ENCODE data around the gene SSR4.

The SSR4 gene

GRCh38 chrX:153829799-153830639 is 35.6 kb downstream of the SSR4 start, which contains the start of gene PDZD4:
Gene PDZD4 (minus strand): TSS chrX:153830544. CDS start chrX:153830298, 246 bp downstream.
- DNase-seq (ENCODE audit: low read depth in 2 of 2), result no peak

- DNase-seq (ENCODE audit: low read depth in 2 of 2), result no peak
Measured at GRCh38 chrX:153830640-153831428, 36.4 kb downstream of the SSR4 start.

- DNase-seq (ENCODE audit: low read depth in 2 of 2), result no peak
Measured at GRCh38 chrX:153831429-153832150, 37.1 kb downstream of the SSR4 start.

GRCh38 chrX:153832728-153833127 is 38.3 kb downstream of the SSR4 start:
- DNase-seq (ENCODE audit: low read depth in 2 of 2), result no peak

GRCh38 chrX:153836921-153837320 is 42.5 kb downstream of the SSR4 start:
- DNase-seq (ENCODE audit: low read depth in 2 of 2), result no peak

- no peak for DNase-seq (ENCODE audit: low read depth in 2 of 2)
Measured at GRCh38 chrX:153844509-153845082, 50.1 kb downstream of the SSR4 start.

GRCh38 chrX:153845195-153845594 is 50.7 kb downstream of the SSR4 start:
- no peak for DNase-seq (ENCODE audit: low read depth in 2 of 2)

GRCh38 chrX:153845842-153846241 is 51.4 kb downstream of the SSR4 start:
- no peak for DNase-seq (ENCODE audit: low read depth in 2 of 2)

Data from stimulated activated CD8-positive, alpha-beta memory T cell treated with anti-CD3 and anti-CD28 coated beads, Interleukin-7, amount 100 ng/mL, for 1 hour (primary cell).